Measurements from ENCODE around the gene FHL3. TPM values are rescaled to one million over a fixed set of nuclear protein-coding genes. Genes with fewer than 3 reads are reported as not detected.

FHL3 gene
- total and polyA plus RNA-seq, 9 of the 15 experiments (the other 6 are each of a cell fraction or from before 2014, with no cell fraction given) = 6.1 to 144 (median 34.1) TPM

DNA sequence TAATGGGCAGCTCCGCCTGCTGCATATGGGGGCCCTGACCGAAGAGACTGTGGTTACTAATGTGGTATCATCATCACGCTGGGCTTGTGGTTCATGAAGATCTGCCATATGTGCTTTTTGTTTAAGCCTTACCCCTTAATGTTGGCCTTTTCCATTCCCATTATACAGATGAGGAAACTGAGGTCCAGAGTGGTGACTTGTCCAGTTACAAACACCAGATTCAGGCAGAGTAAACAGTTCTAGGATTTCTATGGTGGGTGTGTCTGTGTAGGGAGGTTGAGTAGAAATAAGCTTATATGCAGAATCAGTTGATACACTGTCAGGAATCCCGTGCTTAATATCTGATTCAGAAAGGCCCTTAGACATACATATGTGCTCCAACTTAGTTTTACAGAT lies 7.9 kb upstream of the FHL3 start (continued):
- no peak for TF ChIP-seq ZBTB17 (CRISPR knock-in tag; IDR thresholded peaks at IDR 0.05)
- no peak for TF ChIP-seq SETDB1 (IDR thresholded peaks at IDR 0.05; ENCODE audit: low read length)
- TF ChIP-seq PHB2 (IDR thresholded peaks at IDR 0.05; ENCODE audit: low read depth) = no peak
- no peak for TF ChIP-seq POLR2B (IDR thresholded peaks at IDR 0.05; ENCODE audit: low read depth, partially characterized antibody)
- TF ChIP-seq LARP7 (IDR thresholded peaks at IDR 0.05) = no peak
- peak; percentile 20; the same call in 1 of the 2 replicates for TF ChIP-seq TEAD4 (IDR thresholded peaks at IDR 0.05; ENCODE audit: low read length)
- no peak for TF ChIP-seq TEAD4 (CRISPR knock-in tag; IDR thresholded peaks at IDR 0.05; ENCODE audit: borderline replicate concordance)
- peak in 1 of 2 experiments; percentile 30; a peak in 2 of 4 replicates for TF ChIP-seq HDAC1 (IDR thresholded peaks at IDR 0.05)
- TF ChIP-seq ZNF780A (CRISPR knock-in tag; IDR thresholded peaks at IDR 0.05) = no peak
- no peak for TF ChIP-seq ZNF174 (CRISPR knock-in tag; IDR thresholded peaks at IDR 0.05)
- no peak for TF ChIP-seq ZBTB7A (IDR thresholded peaks at IDR 0.05; ENCODE audit: borderline replicate concordance, control insufficient read depth, low read depth, low read length)
- TF ChIP-seq GATAD2B (IDR thresholded peaks at IDR 0.05; ENCODE audit: borderline replicate concordance) = no peak
- TF ChIP-seq RBBP5 (IDR thresholded peaks at IDR 0.05; ENCODE audit: borderline replicate concordance, insufficient read depth, low read length, poor library complexity, severe bottlenecking) = no peak
- TF ChIP-seq ZNF785 (CRISPR knock-in tag; IDR thresholded peaks at IDR 0.05) = no peak
- no peak for TF ChIP-seq FOSL1 (tag; conservative IDR thresholded peaks at IDR 0.05)
- TF ChIP-seq, protein P1, sequence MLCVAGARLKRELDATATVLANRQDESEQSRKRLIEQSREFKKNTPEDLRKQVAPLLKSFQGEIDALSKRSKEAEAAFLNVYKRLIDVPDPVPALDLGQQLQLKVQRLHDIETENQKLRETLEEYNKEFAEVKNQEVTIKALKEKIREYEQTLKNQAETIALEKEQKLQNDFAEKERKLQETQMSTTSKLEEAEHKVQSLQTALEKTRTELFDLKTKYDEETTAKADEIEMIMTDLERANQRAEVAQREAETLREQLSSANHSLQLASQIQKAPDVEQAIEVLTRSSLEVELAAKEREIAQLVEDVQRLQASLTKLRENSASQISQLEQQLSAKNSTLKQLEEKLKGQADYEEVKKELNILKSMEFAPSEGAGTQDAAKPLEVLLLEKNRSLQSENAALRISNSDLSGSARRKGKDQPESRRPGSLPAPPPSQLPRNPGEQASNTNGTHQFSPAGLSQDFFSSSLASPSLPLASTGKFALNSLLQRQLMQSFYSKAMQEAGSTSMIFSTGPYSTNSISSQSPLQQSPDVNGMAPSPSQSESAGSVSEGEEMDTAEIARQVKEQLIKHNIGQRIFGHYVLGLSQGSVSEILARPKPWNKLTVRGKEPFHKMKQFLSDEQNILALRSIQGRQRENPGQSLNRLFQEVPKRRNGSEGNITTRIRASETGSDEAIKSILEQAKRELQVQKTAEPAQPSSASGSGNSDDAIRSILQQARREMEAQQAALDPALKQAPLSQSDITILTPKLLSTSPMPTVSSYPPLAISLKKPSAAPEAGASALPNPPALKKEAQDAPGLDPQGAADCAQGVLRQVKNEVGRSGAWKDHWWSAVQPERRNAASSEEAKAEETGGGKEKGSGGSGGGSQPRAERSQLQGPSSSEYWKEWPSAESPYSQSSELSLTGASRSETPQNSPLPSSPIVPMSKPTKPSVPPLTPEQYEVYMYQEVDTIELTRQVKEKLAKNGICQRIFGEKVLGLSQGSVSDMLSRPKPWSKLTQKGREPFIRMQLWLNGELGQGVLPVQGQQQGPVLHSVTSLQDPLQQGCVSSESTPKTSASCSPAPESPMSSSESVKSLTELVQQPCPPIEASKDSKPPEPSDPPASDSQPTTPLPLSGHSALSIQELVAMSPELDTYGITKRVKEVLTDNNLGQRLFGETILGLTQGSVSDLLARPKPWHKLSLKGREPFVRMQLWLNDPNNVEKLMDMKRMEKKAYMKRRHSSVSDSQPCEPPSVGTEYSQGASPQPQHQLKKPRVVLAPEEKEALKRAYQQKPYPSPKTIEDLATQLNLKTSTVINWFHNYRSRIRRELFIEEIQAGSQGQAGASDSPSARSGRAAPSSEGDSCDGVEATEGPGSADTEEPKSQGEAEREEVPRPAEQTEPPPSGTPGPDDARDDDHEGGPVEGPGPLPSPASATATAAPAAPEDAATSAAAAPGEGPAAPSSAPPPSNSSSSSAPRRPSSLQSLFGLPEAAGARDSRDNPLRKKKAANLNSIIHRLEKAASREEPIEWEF (CRISPR knock-in tag; IDR thresholded peaks at IDR 0.05) = no peak
- no peak for TF ChIP-seq BDP1 (IDR thresholded peaks at IDR 0.05; ENCODE audit: insufficient read depth, insufficient read length)
- TF ChIP-seq, protein P2, sequence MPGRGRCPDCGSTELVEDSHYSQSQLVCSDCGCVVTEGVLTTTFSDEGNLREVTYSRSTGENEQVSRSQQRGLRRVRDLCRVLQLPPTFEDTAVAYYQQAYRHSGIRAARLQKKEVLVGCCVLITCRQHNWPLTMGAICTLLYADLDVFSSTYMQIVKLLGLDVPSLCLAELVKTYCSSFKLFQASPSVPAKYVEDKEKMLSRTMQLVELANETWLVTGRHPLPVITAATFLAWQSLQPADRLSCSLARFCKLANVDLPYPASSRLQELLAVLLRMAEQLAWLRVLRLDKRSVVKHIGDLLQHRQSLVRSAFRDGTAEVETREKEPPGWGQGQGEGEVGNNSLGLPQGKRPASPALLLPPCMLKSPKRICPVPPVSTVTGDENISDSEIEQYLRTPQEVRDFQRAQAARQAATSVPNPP (IDR thresholded peaks at IDR 0.05; ENCODE audit: borderline replicate concordance, insufficient read depth, insufficient read length) = no peak
- no peak for TF ChIP-seq PYGO2 (tag; IDR thresholded peaks at IDR 0.05)
- TF ChIP-seq PML (IDR thresholded peaks at IDR 0.05; ENCODE audit: low read length) = no peak
- TF ChIP-seq, protein P3, sequence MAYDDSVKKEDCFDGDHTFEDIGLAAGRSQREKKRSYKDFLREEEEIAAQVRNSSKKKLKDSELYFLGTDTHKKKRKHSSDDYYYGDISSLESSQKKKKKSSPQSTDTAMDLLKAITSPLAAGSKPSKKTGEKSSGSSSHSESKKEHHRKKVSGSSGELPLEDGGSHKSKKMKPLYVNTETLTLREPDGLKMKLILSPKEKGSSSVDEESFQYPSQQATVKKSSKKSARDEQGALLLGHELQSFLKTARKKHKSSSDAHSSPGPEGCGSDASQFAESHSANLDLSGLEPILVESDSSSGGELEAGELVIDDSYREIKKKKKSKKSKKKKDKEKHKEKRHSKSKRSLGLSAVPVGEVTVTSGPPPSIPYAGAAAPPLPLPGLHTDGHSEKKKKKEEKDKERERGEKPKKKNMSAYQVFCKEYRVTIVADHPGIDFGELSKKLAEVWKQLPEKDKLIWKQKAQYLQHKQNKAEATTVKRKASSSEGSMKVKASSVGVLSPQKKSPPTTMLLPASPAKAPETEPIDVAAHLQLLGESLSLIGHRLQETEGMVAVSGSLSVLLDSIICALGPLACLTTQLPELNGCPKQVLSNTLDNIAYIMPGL (CRISPR knock-in tag; IDR thresholded peaks at IDR 0.05) = no peak
- TF ChIP-seq ZKSCAN3 (CRISPR knock-in tag; IDR thresholded peaks at IDR 0.05) = no peak
